Stimulated activated CD4-positive, alpha-beta T cell treated with anti-CD3 and anti-CD28 coated beads, Interleukin-1b, Interleukin-23, amount 100 ng/mL, for 48 hours (primary cell): ENCODE results near the gene NCBP2.

Experiments used
- DNase-seq: peaks from one replicate; pipeline ENCODE4 v3.0.0-alpha.2; 2020

The NCBP2 gene

DNA sequence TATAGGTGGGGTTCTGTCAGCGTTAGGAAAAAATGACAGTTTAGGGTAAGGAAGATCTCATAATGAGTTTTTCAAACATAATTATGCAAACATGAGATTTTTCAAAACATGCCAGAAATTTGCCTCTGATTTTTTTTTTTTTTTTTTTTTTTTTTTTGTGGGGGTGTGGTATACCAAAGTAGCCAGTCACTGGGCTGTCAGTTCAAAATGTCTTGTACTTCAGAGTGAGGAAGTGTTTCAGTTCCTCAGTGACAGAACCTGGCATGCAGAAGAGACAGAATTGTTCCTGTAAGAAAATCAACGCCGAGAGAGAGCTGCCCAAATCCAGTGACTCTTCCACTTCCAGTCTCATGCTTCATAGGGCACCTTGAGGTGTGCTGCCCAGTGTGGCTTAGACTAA is 9.7 kb downstream of the NCBP2 start:
- DNase-seq = no peak

DNA sequence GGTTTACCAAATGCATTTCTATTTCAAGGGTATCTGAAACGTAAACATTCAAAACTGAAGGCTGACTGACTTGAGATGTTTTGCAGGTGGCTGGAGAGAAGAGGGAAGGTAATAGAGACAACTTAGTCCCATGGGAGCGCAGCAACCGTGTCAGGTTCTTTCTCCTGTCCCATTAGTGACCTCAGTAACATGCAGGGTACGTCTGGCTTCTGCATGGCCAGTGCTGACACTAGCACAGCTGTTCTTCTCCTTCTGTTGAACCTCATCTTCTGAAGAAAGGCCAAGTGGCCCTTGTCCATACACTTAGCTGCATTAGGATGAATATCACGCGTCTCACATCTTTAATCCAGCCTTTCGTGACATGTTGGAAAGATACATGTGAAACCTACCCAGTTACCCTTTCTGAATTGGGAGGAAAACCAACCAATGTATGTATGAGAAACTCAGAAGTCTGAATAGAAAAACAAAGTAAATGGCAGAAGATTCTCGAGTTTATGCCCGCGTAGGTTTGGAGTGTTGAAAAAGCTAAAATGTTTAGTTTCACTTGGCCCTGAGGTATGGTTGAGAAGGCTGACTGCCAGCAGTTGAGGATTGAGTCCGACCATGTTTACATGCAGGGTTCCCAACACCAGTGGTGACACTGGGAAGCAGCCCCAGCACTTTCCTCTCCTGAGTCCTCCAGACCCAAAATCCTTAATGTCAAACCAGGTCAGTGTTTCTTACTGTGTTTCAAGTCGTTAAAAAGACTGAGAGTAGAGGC is 10.3 kb downstream of the NCBP2 start:
- no peak for DNase-seq

DNA sequence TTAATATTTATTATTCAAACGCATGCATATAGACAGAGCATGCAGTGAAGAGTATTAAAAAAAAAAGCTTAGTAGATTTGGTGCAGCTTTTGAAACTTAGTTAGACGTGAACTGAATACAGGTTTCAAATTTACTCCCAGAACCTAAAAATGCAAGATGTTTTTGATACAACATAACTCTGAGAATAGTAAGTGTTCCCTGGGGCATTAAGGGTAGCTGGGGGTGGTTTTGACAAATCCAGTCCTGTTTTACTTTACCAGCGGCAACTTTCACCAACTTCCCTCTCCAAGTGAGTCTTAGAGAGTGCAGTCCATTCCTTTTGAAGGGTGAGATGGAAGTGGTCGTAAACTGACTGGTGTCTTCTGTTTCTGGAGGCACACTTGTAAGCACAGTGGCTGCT is 11.2 kb downstream of the NCBP2 start:
- no peak for DNase-seq

DNA sequence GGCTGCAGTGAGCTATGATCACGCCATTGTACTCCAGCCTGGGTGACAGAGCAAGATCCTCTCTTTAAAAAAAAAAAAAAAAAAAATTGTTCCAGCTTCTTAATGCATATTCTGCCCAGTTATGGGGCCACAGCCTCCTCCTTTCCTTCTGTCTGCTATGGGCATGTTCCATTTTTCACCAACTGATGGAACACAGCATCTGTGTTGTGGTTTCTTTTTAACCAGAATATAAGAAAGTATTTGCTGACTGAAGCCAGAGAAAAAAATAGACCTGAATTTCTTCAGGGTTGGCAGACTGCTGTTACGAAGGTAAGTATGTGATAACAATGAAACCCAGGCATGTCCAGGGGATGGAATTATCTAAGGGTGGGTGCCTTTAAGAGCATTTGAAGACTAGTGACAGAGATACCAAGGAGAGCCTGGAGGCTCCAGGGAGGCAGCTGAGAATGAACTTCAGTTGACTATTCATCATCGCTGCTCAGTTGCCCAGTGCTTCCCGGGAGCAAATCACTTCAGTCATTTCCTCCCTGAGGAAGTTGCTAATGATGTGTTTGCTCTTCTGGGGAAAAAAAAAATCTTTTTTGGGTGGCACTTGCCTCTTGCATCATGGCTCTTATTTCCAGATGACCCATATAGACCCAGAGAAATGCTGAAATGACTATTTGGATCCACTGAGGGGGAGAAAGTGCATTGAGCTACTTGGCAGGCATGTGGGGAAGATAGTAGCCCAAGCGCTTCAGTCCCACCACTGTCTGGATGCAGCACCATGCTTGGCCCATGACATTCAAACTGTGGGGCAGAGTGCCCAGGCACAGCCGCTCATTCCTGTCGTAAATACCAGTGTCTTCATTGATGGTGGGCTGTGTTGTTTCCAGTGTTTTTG is 14.5 kb downstream of the NCBP2 start:
- no peak for DNase-seq

DNA sequence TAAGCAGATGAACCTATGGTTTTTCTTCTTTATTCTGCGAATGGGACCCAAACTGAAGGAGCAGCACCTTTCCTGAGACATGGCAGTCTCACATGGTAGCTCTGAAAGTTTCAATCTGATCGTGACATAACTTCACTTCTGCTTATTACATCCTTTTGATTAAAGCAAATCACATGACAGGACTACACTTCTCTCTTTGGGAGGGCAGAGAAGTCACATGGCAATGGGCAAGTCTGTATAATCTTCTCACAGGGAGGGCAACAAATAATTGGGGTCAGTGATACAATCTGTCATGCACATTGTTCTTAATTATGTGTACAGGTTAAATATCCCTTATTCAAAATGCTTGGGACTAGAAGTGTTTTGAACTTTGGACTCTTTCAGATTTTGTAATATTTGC is 21.6 kb downstream of the NCBP2 start:
- DNase-seq = no peak

DNA sequence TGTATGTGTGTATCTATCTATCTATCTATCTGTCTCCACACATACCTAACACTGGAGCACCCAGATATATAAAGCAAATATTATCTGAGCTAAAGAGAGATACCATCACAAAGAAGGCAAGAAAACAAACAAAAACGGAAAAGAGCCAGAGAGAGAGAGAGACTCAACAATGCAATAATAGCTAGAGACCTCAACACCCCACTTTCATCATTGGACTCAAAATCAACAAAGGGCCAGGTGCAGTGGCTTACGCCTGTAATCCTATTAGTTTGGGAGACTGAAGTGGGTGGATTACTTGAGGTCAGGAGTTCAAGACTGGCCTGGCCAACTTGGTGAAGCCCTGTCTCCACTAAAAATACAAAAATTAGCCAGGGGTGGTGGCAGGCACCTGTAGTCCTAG is 23.4 kb downstream of the NCBP2 start:
- no peak for DNase-seq

DNA sequence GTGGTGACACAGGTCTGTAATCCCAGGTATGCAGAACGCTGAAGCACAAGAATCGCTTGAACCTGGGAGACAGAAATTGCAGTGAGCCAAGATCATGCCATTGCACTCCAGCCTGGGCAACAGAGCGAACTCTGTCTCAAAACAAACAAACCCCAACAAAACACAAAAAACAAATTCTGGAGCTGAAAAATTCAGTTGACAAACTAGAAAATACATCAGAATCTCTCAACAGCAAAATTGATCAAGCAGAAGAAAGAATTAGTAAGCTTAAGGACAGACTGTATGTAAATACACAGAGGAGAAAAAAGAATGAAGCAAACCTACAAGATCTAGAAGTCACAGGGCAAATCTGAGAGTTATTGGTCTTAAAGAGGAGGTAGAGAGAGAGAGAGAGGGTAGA is 25.3 kb downstream of the NCBP2 start:
- DNase-seq = no peak

DNA sequence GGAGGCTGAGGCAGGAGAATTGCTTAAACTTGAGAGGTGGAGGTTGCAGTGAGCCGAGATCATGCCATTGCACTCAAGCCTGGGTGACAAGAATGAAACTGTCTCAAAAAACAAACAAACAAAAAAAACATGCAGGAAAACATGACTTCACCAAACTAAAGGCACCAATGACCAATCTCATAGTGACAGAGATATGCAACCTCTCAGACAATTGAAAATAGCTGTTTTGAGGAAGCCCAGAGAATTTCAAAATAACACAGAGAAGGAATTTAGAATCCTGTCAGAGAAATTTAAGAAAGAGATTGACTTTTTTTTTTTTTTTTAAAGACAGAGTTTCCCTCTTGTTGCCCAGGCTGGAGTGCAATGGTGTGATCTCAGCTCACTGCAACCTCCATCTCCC is 26.1 kb downstream of the NCBP2 start:
- DNase-seq = no peak

DNA sequence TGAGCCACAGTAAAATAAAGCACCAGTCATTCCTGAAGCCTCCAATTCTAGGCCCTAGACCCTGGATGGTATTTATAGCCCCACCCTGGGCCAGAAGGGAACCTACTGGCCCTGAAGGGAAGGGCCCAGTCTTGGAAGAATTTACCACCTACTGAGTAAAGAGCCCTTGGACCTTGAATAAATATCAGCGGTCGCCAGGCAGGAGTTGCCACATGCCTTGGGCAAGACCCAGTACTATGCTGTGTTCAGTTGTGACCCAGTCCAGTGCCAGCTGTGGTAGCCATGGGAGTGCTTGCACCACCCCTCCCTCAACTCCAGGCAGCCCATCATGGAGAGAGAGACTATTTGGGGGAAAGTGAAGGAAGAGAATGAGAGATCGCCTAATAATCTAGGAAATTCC is 27.0 kb downstream of the NCBP2 start:
- no peak for DNase-seq

DNA sequence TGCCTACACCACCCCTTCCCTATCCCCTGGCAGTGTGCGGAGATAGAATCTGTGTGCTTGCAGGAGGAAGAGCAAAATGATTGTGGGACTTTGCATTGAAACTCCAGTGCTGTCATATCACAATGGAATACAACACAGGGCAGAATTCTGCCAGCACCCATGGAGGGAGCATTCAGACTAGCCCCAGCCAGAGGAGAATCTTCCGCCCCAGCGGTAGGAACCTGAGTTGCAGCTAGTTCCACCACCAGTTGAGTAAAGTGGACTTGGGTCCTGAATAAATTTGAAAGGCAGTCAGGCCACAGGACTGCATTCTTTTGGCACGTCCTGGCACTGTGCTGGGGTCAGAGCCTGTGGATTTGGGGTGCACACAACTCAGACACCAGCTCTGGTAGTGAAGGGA is 27.5 kb downstream of the NCBP2 start:
- no peak for DNase-seq

DNA sequence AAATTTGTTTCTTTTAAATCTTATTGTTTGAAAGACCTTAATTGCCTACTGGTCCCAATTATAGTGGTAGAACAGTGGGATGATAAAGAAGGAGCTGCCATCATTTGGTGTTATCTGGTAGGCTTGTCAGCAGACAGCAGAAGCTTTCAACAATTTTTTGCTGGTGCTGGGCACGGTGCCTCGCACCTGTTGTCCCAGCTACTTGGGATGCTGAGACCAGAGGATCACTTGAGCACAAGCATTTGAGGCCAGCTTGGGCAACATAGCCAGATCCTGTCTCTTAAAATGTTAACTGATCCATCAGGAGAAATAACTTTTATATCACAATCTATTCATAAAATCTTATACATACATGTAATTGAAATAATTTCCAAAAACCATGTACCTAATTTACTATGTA is 38.6 kb downstream of the NCBP2 start:
- DNase-seq = no peak

DNA sequence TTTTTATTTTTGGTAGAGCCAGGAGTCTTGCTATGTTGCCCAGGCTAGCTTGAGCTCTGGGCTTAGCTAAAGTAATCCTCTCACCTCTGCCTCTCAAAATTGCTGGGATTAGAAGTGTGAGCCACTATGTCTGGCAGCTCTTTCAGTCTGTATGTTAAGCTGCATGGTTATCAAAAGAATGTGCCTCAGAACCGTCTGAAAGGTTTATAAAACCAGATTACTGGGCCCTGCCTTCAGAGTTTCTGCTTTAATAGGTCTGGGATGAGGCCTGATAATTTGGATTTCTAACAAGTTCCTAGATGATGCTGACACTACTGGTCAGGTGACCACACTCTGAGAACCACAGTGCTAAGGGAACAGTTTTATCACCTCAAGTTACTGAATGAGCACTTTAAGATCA is 40.0 kb downstream of the NCBP2 start:
- DNase-seq = no peak

DNA sequence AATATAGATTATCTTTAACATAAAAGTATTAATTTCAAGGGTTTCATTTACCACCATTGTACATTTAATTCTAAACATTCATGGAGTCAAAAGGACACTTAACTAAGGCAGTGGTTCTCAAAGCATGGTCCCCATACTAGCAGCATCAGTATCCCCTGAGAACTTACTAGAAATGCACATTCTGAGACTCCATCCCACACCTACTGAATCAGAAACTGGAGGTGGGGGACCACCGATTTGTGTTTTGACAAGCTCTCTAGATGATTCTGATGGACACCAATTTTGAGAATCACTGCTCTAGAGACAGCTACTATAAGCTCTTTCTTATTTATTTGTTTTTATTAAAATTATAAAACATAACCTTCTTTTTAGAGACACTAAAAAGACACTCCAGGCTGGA is 40.6 kb downstream of the NCBP2 start:
- DNase-seq = no peak

DNA sequence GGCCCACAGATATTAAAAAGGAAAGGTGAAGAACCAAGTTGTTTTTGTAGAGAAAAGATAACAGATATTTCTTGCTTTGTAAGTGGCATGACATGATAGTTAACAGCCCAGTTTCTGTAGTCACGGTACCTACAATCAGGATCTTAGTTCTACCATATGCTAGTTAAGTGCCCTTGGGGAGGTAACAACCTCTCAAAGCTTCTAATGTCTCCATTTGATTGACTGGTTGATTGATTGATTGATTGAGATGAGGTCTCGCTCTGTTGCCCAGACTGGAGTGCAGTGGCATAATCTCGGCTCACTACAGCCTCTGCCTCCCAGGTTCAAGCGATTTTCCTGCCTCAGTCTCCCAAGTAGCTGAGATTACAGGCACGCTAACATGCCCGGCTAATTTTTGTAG is 46.1 kb downstream of the NCBP2 start:
- DNase-seq = no peak

DNA sequence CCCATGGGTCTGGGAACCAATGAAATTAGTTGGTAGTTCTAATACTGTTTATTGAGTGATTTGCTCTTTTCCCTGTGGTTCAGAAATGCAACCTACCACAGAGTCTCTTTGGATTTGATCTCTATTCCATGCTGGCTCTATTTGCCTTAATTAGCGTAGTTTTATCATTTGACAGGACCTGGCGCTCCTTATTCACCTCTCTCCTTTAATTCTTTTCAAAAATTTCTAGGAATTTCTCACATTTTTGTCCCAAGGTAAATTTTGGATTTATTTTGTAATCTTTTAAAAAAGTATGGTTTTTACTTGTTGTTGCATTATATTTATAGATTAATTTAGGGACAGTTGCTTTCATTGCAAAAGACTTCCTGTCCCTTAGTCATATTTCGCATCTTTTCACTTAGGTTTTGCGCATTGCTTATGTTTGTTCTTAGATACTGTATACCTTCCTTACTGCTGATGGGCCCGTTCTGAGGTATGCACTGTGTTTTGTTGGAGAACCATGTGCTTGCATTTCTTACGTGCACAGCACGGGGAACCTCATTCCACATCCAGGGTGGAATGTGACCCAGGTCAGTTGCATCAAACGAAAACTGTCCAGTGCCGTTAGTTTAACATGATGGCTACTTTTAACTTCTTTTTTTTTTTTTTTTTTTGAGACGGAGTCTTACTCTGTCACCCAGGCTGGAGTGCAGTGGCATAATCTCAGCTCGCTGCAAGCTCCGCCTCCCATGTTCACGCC is 47.6 kb downstream of the NCBP2 start:
- no peak for DNase-seq

DNA sequence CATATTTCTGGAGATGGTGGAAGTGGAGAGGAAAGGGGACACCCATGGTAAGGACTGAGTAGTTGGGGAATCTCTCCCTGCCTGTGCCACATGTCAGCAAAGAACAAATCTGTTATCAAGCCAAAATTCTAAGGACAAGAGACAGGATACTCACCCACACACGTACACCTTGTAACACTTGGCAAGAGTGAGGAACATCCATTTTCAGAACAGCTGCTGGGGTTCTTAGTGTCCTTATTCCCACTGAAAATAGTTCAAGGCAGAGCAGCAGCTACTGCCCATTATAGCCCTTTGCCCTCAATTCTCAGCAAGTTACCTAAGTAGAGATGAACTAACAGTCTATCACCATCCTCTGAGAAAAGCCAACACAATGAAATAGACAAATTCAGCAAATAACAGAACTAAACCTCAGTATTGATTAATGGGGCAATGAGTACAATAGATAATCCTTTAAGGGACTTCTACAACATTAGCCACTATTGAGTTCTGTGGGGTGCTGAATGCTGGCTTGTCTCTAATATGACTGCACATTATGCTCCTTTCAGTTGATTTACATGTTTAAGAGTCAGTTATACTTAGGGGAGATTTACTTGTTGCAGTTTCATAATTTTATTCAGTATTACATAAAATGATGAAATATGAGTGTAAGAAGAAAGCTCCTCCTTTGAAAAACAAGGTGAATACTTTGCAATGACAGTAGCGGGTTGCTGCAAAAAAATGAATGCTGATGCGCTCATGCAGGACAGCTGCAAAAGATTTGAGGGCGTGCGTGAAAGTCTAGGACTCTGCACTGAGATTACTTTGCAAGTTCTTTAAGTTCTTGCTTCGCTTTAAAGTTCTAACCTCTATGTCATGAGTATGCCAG is 52.3 kb downstream of the NCBP2 start:
- DNase-seq = no peak

DNA sequence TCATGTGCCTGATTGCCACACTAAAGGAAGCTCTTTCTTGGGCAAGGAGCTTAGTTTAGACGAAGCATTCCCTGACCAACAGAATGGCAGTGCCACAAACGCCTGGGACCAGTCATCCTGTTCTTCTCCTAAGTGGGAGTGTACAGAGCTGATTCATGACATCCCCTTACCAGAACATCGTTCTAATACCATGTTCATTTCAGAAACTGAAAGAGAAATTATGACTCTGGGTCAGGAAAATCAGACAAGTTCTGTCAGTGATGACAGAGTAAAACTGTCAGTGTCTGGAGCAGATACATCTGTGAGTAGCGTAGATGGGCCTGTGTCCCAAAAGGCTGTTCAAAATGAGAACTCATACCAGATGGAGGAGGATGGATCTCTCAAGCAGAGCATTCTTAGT is 56.2 kb downstream of the NCBP2 start:
- peak; percentile 16 for DNase-seq
